PC-3 (cell line): ENCODE data around the gene SETMAR. TPM values are rescaled to one million over a fixed set of nuclear protein-coding genes. Genes with fewer than 3 reads are reported as not detected.

ENCODE experiments used
- ATAC-seq: fragments of 200-7000 bp; cut with Tn5 transposase; 2 replicates; pipeline ENCODE4 v1.9.1; 2020; ENCODE audit warnings: mild to moderate bottlenecking, moderate library complexity
- BruUV-seq: library from RNA; stranded (reverse); fragments of 400-500 nt; replicated peaks from 2 replicates; lab custom pipeline; 2021; lab: Mats Ljungman, UMichigan
- CTCF ChIA-PET: fragments of 300-600 bp; sonication (Branson Sonifier 250); formaldehyde crosslinking; loops from one replicate; lab custom pipeline; 2022; ENCODE audit warnings: antibody characterized with exemption; lab: Charles Lee
- POLR2A ChIA-PET: fragments of 300-600 bp; sonication (Branson Sonifier 250); formaldehyde crosslinking; loops from one replicate; lab custom pipeline; 2022; ENCODE audit warnings: antibody characterized with exemption; ENCODE audit not compliant: unreplicated experiment; lab: Charles Lee
- DNase-seq: peaks from one replicate; pipeline ENCODE4 v3.0.0-alpha.2; 2015
- H2AFZ ChIP-seq: fragments of 300-600 bp; sonication (generic); 2 replicates; pipeline ENCODE4 v1.6.0; 2016; ENCODE audit warnings: antibody characterized with exemption, low read length
- H3F3A ChIP-seq: fragments of 300-600 bp; sonication (generic); one replicate; pipeline ENCODE4 v1.6.0; 2017; ENCODE audit warnings: antibody characterized with exemption, low read length, control low read depth, mild to moderate bottlenecking; ENCODE audit not compliant: unreplicated experiment
- H3K27ac ChIP-seq: fragments of 300-600 bp; sonication (generic); 2 replicates; pipeline ENCODE4 v1.5.1; 2016; ENCODE audit warnings: mild to moderate bottlenecking, low read length
- H3K27me3 ChIP-seq: fragments of 300-600 bp; sonication (generic); 2 replicates; pipeline ENCODE4 v1.6.1; 2016; ENCODE audit warnings: low read length, mixed read lengths
- H3K36me3 ChIP-seq: fragments of 300-600 bp; sonication (generic); 2 replicates; pipeline ENCODE4 v1.6.1; 2016; ENCODE audit warnings: low read depth, mixed run types, low read length, mixed read lengths
- H3K4me1 ChIP-seq: fragments of 300-600 bp; sonication (generic); 2 replicates; pipeline ENCODE4 v1.5.1; 2016; ENCODE audit warnings: low read length; ENCODE audit not compliant: insufficient read depth
- H3K4me2 ChIP-seq: fragments of 300-600 bp; sonication (generic); 2 replicates; pipeline ENCODE4 v1.6.0; 2016; ENCODE audit warnings: low read length
- H3K4me3 ChIP-seq: fragments of 300-600 bp; sonication (generic); 2 replicates; pipeline ENCODE4 v1.5.1; 2016; ENCODE audit warnings: mild to moderate bottlenecking, low read length, mixed read lengths
- H3K79me2 ChIP-seq: fragments of 300-600 bp; sonication (generic); 2 replicates; pipeline ENCODE4 v1.6.1; 2017; ENCODE audit warnings: low read length, mixed read lengths
- H3K9ac ChIP-seq: fragments of 300-600 bp; sonication (generic); 2 replicates; pipeline ENCODE4 v1.6.0; 2016; ENCODE audit warnings: mild to moderate bottlenecking, low read length
- H3K9me2 ChIP-seq: fragments of 300-600 bp; sonication (generic); replicated peaks from 2 replicates; pipeline ENCODE4 v1.6.1; 2016; ENCODE audit warnings: mixed run types, low read length, mixed read lengths
- H3K9me3 ChIP-seq: fragments of 300-600 bp; sonication (generic); 2 replicates; pipeline ENCODE4 v1.6.1; 2016; ENCODE audit warnings: low read length, mixed read lengths
- H4K20me1 ChIP-seq: fragments of 300-600 bp; sonication (generic); 2 replicates; pipeline ENCODE4 v1.6.1; 2016; ENCODE audit warnings: low read length, mixed read lengths
- CTCF ChIP-seq: fragments of 300-600 bp; sonication (generic); conservative IDR thresholded peaks from 2 replicates; pipeline ENCODE4 v1.5.1; 2017; ENCODE audit warnings: antibody characterized with exemption, low read depth, mild to moderate bottlenecking, low read length
- EZH2 ChIP-seq: fragments of 300-600 bp; sonication (generic); IDR thresholded peaks from one replicate; pipeline ENCODE4 v1.6.1; 2017; ENCODE audit warnings: antibody characterized with exemption, mild to moderate bottlenecking, low read length; ENCODE audit not compliant: unreplicated experiment
- EZH2phosphoT487 ChIP-seq: fragments of 300-600 bp; sonication (generic); IDR thresholded peaks from 2 replicates; pipeline ENCODE4 v1.6.1; 2018; ENCODE audit warnings: mild to moderate bottlenecking, antibody characterized with exemption, low read length, borderline replicate concordance
- intact Hi-C: fragments of 100-400 bp; cut with micrococcal nuclease; formaldehyde crosslinking; loops from 2 replicates; pipeline ENCODE4 v1.9.0; 2023
- total RNA-seq: library from RNA; depleted of rRNA; stranded (reverse); fragments of >200 nt; gene quantifications from 2 replicates; pipeline ENCODE4 v1.2.3, GENCODE V29; 2014

SETMAR gene
- total RNA-seq, 1 experiment from 2014 or later: 17.5 TPM

- H4K20me1 ChIP-seq: no peaks in the 10 kb centered on the region
- ChIA-PET POLR2A (no interaction called here), CTCF (interaction anchor here (0.7 kb wide), 1 partner anchor 299 kb away, joined by 6 read pairs; no protein-coding TSS in a partner anchor)
- H3K27me3 ChIP-seq: no peaks in the 10 kb centered on the region
- H2AFZ ChIP-seq: no peak overlapping the region
- no peaks in the 10 kb centered on the region for H3F3A ChIP-seq
- H3K4me2 ChIP-seq: no peak overlapping the region
- H3K4me1 ChIP-seq: no peaks in the 10 kb centered on the region
- H3K9ac ChIP-seq: no peak overlapping the region
- no peaks in the 10 kb centered on the region for H3K9me3 ChIP-seq
- H3K4me3 ChIP-seq: no peak overlapping the region
- no peaks in the 10 kb centered on the region for H3K9me2 ChIP-seq
- DNase-seq: peak; percentile 42
- no peak overlapping the region for H3K27ac ChIP-seq
- no TSS peak for BruUV-seq
- ATAC-seq: no peak; the same call in 1 of the 2 replicates
- no peaks in the 10 kb centered on the region for H3K79me2 ChIP-seq
- intact Hi-C loops: loop anchor here (1.0 kb wide), 1 partner anchor 299 kb away; no protein-coding TSS in a partner anchor
- H3K36me3 ChIP-seq: no peaks in the 10 kb centered on the region
- TF ChIP-seq EZH2: no peak
- peak; percentile 64 for TF ChIP-seq CTCF
- no peak for TF ChIP-seq EZH2phosphoT487
Observed at GRCh38 chr3:4334548-4334947, 31.4 kb downstream of the SETMAR start.

- Histone ChIP-seq H3K9me2 (no peaks in the 10 kb centered on the region), H3K9ac (no peak overlapping the region), H3K27ac (no peak overlapping the region), H4K20me1 (no peaks in the 10 kb centered on the region), H3K36me3 (no peaks in the 10 kb centered on the region), H3K27me3 (no peaks in the 10 kb centered on the region), H2AFZ (no peak overlapping the region), H3K9me3 (no peaks in the 10 kb centered on the region), H3K4me2 (no peak overlapping the region), H3K4me1 (no peaks in the 10 kb centered on the region), H3F3A (no peaks in the 10 kb centered on the region), H3K79me2 (no peaks in the 10 kb centered on the region), H3K4me3 (no peak overlapping the region)
- TF ChIP-seq EZH2 (no peak), CTCF (no peak), EZH2phosphoT487 (no peak)
- no TSS peak for BruUV-seq
- DNase-seq (no peak), ATAC-seq (no peak)
- ChIA-PET CTCF (no interaction called here), POLR2A (no interaction called here)
- intact Hi-C loops: loop anchor here (5.0 kb wide), 1 partner anchor 231 kb away; no protein-coding TSS in a partner anchor
Observed at GRCh38 chr3:4335840-4336562, 32.8 kb downstream of the SETMAR start.
